ENCODE measurements around the gene GPC1. TPM values are rescaled to one million over a fixed set of nuclear protein-coding genes. Genes with fewer than 3 reads are reported as not detected.

Gene GPC1
- total and polyA plus RNA-seq, 2 of the 13 experiments (the other 11 are each of a cell fraction or from before 2014, with no cell fraction given), result 4.0 to 5.5 TPM

- no peak for TF ChIP-seq MED8 (CRISPR knock-in tag; IDR thresholded peaks at IDR 0.05; ENCODE audit: insufficient replicate concordance)
- TF ChIP-seq PTBP1 (IDR thresholded peaks at IDR 0.05; ENCODE audit: low read depth, low read length, poor library complexity, severe bottlenecking), result no peak
- TF ChIP-seq ZNF512 (CRISPR knock-in tag; IDR thresholded peaks at IDR 0.05), result no peak
- TF ChIP-seq, protein P1, sequence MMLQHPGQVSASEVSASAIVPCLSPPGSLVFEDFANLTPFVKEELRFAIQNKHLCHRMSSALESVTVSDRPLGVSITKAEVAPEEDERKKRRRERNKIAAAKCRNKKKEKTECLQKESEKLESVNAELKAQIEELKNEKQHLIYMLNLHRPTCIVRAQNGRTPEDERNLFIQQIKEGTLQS (CRISPR knock-in tag; IDR thresholded peaks at IDR 0.05), result no peak
- no peak for TF ChIP-seq E2F1 (CRISPR knock-in tag; IDR thresholded peaks at IDR 0.05)
- TF ChIP-seq ZNF225 (CRISPR knock-in tag; IDR thresholded peaks at IDR 0.05), result no peak
- TF ChIP-seq ATF7-NPFF (CRISPR knock-in tag; IDR thresholded peaks at IDR 0.05; ENCODE audit: low read depth), result no peak
- TF ChIP-seq STAG1 (CRISPR knock-in tag; IDR thresholded peaks at IDR 0.05), result peak; percentile 93
- peak; percentile 68 for TF ChIP-seq SAP130 (CRISPR knock-in tag; IDR thresholded peaks at IDR 0.05; ENCODE audit: low read depth)
- TF ChIP-seq ZNF546 (CRISPR knock-in tag; conservative IDR thresholded peaks at IDR 0.05), result no peak
- TF ChIP-seq CTCF (CRISPR knock-in tag; IDR thresholded peaks at IDR 0.05), result peak; percentile 98
- no peak for TF ChIP-seq ZNF292 (CRISPR knock-in tag; IDR thresholded peaks at IDR 0.05; ENCODE audit: borderline replicate concordance, low read depth)
- no peak for TF ChIP-seq TFDP1 (CRISPR knock-in tag; IDR thresholded peaks at IDR 0.05; ENCODE audit: borderline replicate concordance)
- TF ChIP-seq ZNF160 (CRISPR knock-in tag; IDR thresholded peaks at IDR 0.05), result no peak
- 0 out of 2 replicates have a peak, but pooled peaks have one; percentile 36 for TF ChIP-seq ZNF350 (CRISPR knock-in tag; IDR thresholded peaks at IDR 0.05; ENCODE audit: borderline replicate concordance, low read depth)
- TF ChIP-seq RFXANK (CRISPR knock-in tag; IDR thresholded peaks at IDR 0.05), result no peak
- TF ChIP-seq ZNF552 (CRISPR knock-in tag; IDR thresholded peaks at IDR 0.05; ENCODE audit: borderline replicate concordance), result no peak
- no peak for TF ChIP-seq MZF1 (CRISPR knock-in tag; IDR thresholded peaks at IDR 0.05; ENCODE audit: borderline replicate concordance)
- TF ChIP-seq SUZ12 (IDR thresholded peaks at IDR 0.05; ENCODE audit: low read depth, low read length), result no peak
- no peak for TF ChIP-seq ONECUT2 (CRISPR knock-in tag; IDR thresholded peaks at IDR 0.05)
- no peak for TF ChIP-seq ZNF704 (CRISPR knock-in tag; IDR thresholded peaks at IDR 0.05; ENCODE audit: borderline replicate concordance)
- no peak for TF ChIP-seq ZNF589 (CRISPR knock-in tag; conservative IDR thresholded peaks at IDR 0.05)
Measured at GRCh38 chr2:240513549-240514287, 78.3 kb downstream of the GPC1 start (continued).
